IMR-90 (cell line): ENCODE measurements around the gene FLCN. TPM values are rescaled to one million over a fixed set of nuclear protein-coding genes. Genes with fewer than 3 reads are reported as not detected.

ENCODE experiments used
- ATAC-seq: fragments of 200-7000 bp; cut with Tn5 transposase; 2 replicates; pipeline ENCODE4 v1.9.1; 2020; ENCODE audit warnings: low read depth, mild to moderate bottlenecking, moderate library complexity
- BruUV-seq: library from RNA; stranded (reverse); fragments of 400-500 nt; replicated peaks from 2 replicates; lab custom pipeline; 2021; lab: Mats Ljungman, UMichigan
- CTCF ChIA-PET: fragments of 300-600 bp; formaldehyde crosslinking; extraction: SDS; loops from one replicate; lab custom pipeline; 2021; ENCODE audit warnings: antibody characterized with exemption; lab: Yijun Ruan, JAX
- POLR2A ChIA-PET: fragments of 300-600 bp; sonication (Branson Sonifier 250); formaldehyde crosslinking; loops from one replicate; lab custom pipeline; 2022; ENCODE audit warnings: antibody characterized with exemption; ENCODE audit not compliant: unreplicated experiment; lab: Charles Lee
- DNase-seq: peaks from one replicate; pipeline ENCODE4 v3.0.0; 2013
- H2AFZ ChIP-seq: replicated peaks from 2 replicates; pipeline ENCODE3; 2013; ENCODE audit warnings: low read length, mild to moderate bottlenecking; ENCODE audit not compliant: poor library complexity
- H2AK5ac ChIP-seq: 2 replicates; pipeline ENCODE4 v1.6.1; 2013; ENCODE audit warnings: low read depth, low read length, inconsistent platforms
- H2AK9ac ChIP-seq: replicated peaks from 2 replicates; pipeline ENCODE3; 2013; ENCODE audit warnings: mild to moderate bottlenecking, low read depth, low read length, moderate library complexity; ENCODE audit not compliant: poor library complexity
- H2BK120ac ChIP-seq: 2 replicates; pipeline ENCODE4 v1.6.1; 2013; ENCODE audit warnings: low read depth, low read length, inconsistent platforms
- H2BK15ac ChIP-seq: 3 replicates; pipeline ENCODE4 v1.6.1; 2013; ENCODE audit warnings: low read depth, low read length, inconsistent platforms
- H2BK20ac ChIP-seq: 2 replicates; pipeline ENCODE4 v1.6.1; 2013; ENCODE audit warnings: low read depth, mild to moderate bottlenecking, inconsistent platforms, low read length, moderate library complexity
- H2BK5ac ChIP-seq: 2 replicates; pipeline ENCODE4 v1.6.1; 2013; ENCODE audit warnings: mild to moderate bottlenecking, low read depth, low read length, inconsistent platforms; ENCODE audit not compliant: poor library complexity, severe bottlenecking
- H3K14ac ChIP-seq: replicated peaks from 2 replicates; pipeline ENCODE4 v1.6.1; 2013; ENCODE audit warnings: low read depth, low read length, inconsistent platforms
- H3K18ac ChIP-seq: 2 replicates; pipeline ENCODE4 v1.6.1; 2013; ENCODE audit warnings: low read depth, low read length, control low read depth
- H3K23ac ChIP-seq: 2 replicates; pipeline ENCODE4 v1.6.1; 2013; ENCODE audit warnings: low read depth, low read length, inconsistent platforms
- H3K27ac ChIP-seq: 2 replicates; pipeline ENCODE4 v1.5.1; 2013; ENCODE audit warnings: mild to moderate bottlenecking, control low read depth, low read length; ENCODE audit not compliant: insufficient read depth
- H3K27me3 ChIP-seq: 2 replicates; pipeline ENCODE4 v1.6.1; 2013; ENCODE audit warnings: low read length; ENCODE audit not compliant: control insufficient read depth, insufficient read depth
- H3K36me3 ChIP-seq: 2 replicates; pipeline ENCODE4 v1.6.1; 2013; ENCODE audit warnings: low read length, mixed read lengths; ENCODE audit not compliant: control insufficient read depth, insufficient read depth
- H3K4ac ChIP-seq: 2 replicates; pipeline ENCODE4 v1.6.1; 2013; ENCODE audit warnings: low read depth, low read length, inconsistent platforms
- H3K4me1 ChIP-seq: 2 replicates; pipeline ENCODE4 v1.6.1; 2013; ENCODE audit warnings: low read length, mixed read lengths; ENCODE audit not compliant: control insufficient read depth, insufficient read depth
- H3K4me2 ChIP-seq: 2 replicates; pipeline ENCODE4 v1.6.1; 2013; ENCODE audit warnings: low read depth, mild to moderate bottlenecking, control low read depth, low read length, moderate library complexity
- H3K4me3 ChIP-seq: 2 replicates; pipeline ENCODE4 v1.5.1; 2013; ENCODE audit warnings: low read depth, mild to moderate bottlenecking, control low read depth, low read length, moderate library complexity; ENCODE audit not compliant: insufficient read depth
- H3K56ac ChIP-seq: 2 replicates; pipeline ENCODE4 v1.6.1; 2013; ENCODE audit warnings: low read length, inconsistent platforms; ENCODE audit not compliant: insufficient read depth; ENCODE audit errors: extremely low read depth
- H3K79me1 ChIP-seq, 2 experiments: 2 replicates each; pipeline ENCODE4 v1.6.1; 2013; ENCODE audit warnings: low read length in 2 of 2, inconsistent platforms in 1 of 2, low read depth in 1 of 2
- H3K9ac ChIP-seq: 2 replicates; pipeline ENCODE4 v1.6.1; 2013; ENCODE audit warnings: low read depth, low read length, control low read depth
- H3K9me1 ChIP-seq: 2 replicates; pipeline ENCODE4 v1.6.1; 2013; ENCODE audit warnings: low read length, inconsistent platforms; ENCODE audit not compliant: insufficient read depth
- H3K9me3 ChIP-seq: 2 replicates; pipeline ENCODE4 v1.6.1; 2013; ENCODE audit warnings: low read length; ENCODE audit not compliant: control insufficient read depth, insufficient read depth
- H4K20me1 ChIP-seq: 2 replicates; pipeline ENCODE4 v1.6.1; 2013; ENCODE audit warnings: low read length, inconsistent platforms; ENCODE audit not compliant: insufficient read depth
- H4K5ac ChIP-seq: 2 replicates; pipeline ENCODE4 v1.6.1; 2013; ENCODE audit warnings: mild to moderate bottlenecking, low read depth, low read length, control low read depth
- H4K8ac ChIP-seq, 2 experiments: 2 replicates each; pipeline ENCODE4 v1.6.1; 2013; ENCODE audit warnings: low read depth in 2 of 2, low read length in 2 of 2, control low read depth in 1 of 2, inconsistent platforms in 1 of 2
- H4K91ac ChIP-seq: 2 replicates; pipeline ENCODE4 v1.6.1; 2013; ENCODE audit warnings: low read depth, low read length, inconsistent platforms; ENCODE audit not compliant: insufficient read depth
- CEBPB ChIP-seq: IDR thresholded peaks from 2 replicates; pipeline ENCODE4 v1.6.1; 2012; ENCODE audit warnings: low read depth, low read length, improper control_type of control experiment
- CHD1 ChIP-seq: IDR thresholded peaks from 2 replicates; pipeline ENCODE4 v1.6.1; 2012; ENCODE audit warnings: low read depth, low read length, improper control_type of control experiment
- CTCF ChIP-seq: conservative IDR thresholded peaks from 2 replicates; pipeline ENCODE4 v1.5.1; 2012; ENCODE audit warnings: mild to moderate bottlenecking, low read depth, low read length, improper control_type of control experiment
- ELK1 ChIP-seq: fragments of 150-350 bp; IDR thresholded peaks from 2 replicates; pipeline ENCODE4 v1.6.1; 2016; ENCODE audit warnings: low read depth, mild to moderate bottlenecking, low read length, moderate library complexity, borderline replicate concordance
- FOS ChIP-seq: fragments of 150-350 bp; IDR thresholded peaks from 2 replicates; pipeline ENCODE4 v1.6.1; 2016; ENCODE audit warnings: low read depth, low read length
- MAZ ChIP-seq: IDR thresholded peaks from 2 replicates; pipeline ENCODE4 v1.6.1; 2012; ENCODE audit warnings: low read depth, mild to moderate bottlenecking, low read length, improper control_type of control experiment, moderate library complexity, borderline replicate concordance
- MXI1 ChIP-seq: IDR thresholded peaks from 2 replicates; pipeline ENCODE4 v1.6.1; 2012; ENCODE audit warnings: low read depth, mild to moderate bottlenecking, low read length, moderate library complexity, borderline replicate concordance
- NFE2L2 ChIP-seq: fragments of 150-350 bp; IDR thresholded peaks from 2 replicates; pipeline ENCODE4 v1.6.1; 2016; ENCODE audit warnings: low read depth, mild to moderate bottlenecking, low read length
- POLR2A ChIP-seq: IDR thresholded peaks from 2 replicates; pipeline ENCODE4 v1.6.1; 2012; ENCODE audit warnings: mild to moderate bottlenecking, low read depth, low read length
- RAD21 ChIP-seq: IDR thresholded peaks from 2 replicates; pipeline ENCODE4 v1.6.1; 2012; ENCODE audit warnings: low read length, improper control_type of control experiment
- RCOR1 ChIP-seq: IDR thresholded peaks from 2 replicates; pipeline ENCODE4 v1.6.1; 2012; ENCODE audit warnings: mild to moderate bottlenecking, low read length, improper control_type of control experiment; ENCODE audit not compliant: insufficient replicate concordance
- RFX5 ChIP-seq: IDR thresholded peaks from 2 replicates; pipeline ENCODE4 v1.8.0; 2012; ENCODE audit warnings: low read depth, mild to moderate bottlenecking, low read length, moderate library complexity
- SMC3 ChIP-seq: fragments of 150-350 bp; IDR thresholded peaks from 2 replicates; pipeline ENCODE4 v1.6.1; 2016; ENCODE audit warnings: low read depth, mild to moderate bottlenecking, antibody characterized with exemption, low read length, moderate library complexity
- WGBS, 2 experiments: methylation state at CpG; one replicate each; pipeline versions ENCODE4 v1.1.5 to v1.1.7; 2013; ENCODE audit warnings: missing lambda C conversion rate in 2 of 2; ENCODE audit not compliant: insufficient read length in 1 of 2; ENCODE audit errors: extremely low coverage in 2 of 2; 5-methylcytosine and 5-hydroxymethylcytosine counted together
- dilution Hi-C: fragments of 300-500 bp; cut with HindIII; formaldehyde crosslinking; loops from one replicate; pipeline ENCODE4 v1.14.3; 2018; ENCODE audit warnings: low sequenced_read_pairs; ENCODE audit not compliant: unreplicated experiment
- in situ Hi-C: fragments of 300-500 bp; cut with MboI; formaldehyde crosslinking; loops from 3 replicates; pipeline ENCODE4 v1.14.3; 2019; ENCODE audit warnings: low sequenced_read_pairs, inconsistent platforms, mixed read lengths
- intact Hi-C: fragments of 100-400 bp; cut with micrococcal nuclease; formaldehyde crosslinking; loops from 2 replicates; pipeline ENCODE4 v1.10.0; 2022
- polyA plus RNA-seq, 3 experiments: library from polyadenylated mRNA; depleted of rRNA; stranded (reverse); fragments of >200 nt; gene quantifications; 2 replicates each; pipeline ENCODE4 v1.2.3, GENCODE V29; 2012; ENCODE audit warnings: low replicate concordance in 1 of 3
- total RNA-seq: library from RNA; depleted of rRNA; stranded (reverse); fragments of >200 nt; gene quantifications from 2 replicates; pipeline ENCODE4 v1.2.3, GENCODE V29; 2012

Gene FLCN
- total and polyA plus RNA-seq, 2 of the 4 experiments (the other 2 are of a cell fraction), result 16.8 to 24.8 TPM

GRCh38 chr17:17221329-17221728 lies 15.6 kb downstream of the FLCN start:
- H3K79me1 ChIP-seq, result peaks cover 3 to 50% of the 10 kb centered on the region in 2 experiments; a peak in 3 of 4 replicates
- in situ Hi-C loops (no loop called here), intact Hi-C loops (no loop called here), dilution Hi-C loops (no loop called here)
- H3K4me3 ChIP-seq, result no peak overlapping the region
- DNase-seq (no peak), ATAC-seq (no peak)
- no peaks in the 10 kb centered on the region for H3K4me1 ChIP-seq
- H3K9ac ChIP-seq, result no peak overlapping the region
- H3K23ac ChIP-seq, result no peak overlapping the region
- ChIA-PET CTCF (interaction anchor here (0.6 kb wide), 1 partner anchor 10 kb away, joined by 3 read pairs; no protein-coding TSS in a partner anchor), POLR2A (no interaction called here)
- H3K14ac ChIP-seq, result no peak overlapping the region
- no peak overlapping the region for H2BK120ac ChIP-seq
- no peaks in the 10 kb centered on the region for H3K27me3 ChIP-seq
- no peak overlapping the region for H3K56ac ChIP-seq
- H3K9me1 ChIP-seq, result 0 out of 2 replicates have a peak, but pooled peaks cover 8% of the 10 kb centered on the region
- no peak overlapping the region for H2BK15ac ChIP-seq
- no peak overlapping the region for H4K5ac ChIP-seq
- no peak overlapping the region for H2BK20ac ChIP-seq
- no peak overlapping the region for H4K8ac ChIP-seq
- peaks cover 18% of the 10 kb centered on the region for H4K20me1 ChIP-seq
- H2AK5ac ChIP-seq, result no peak overlapping the region
- no peak overlapping the region for H3K4ac ChIP-seq
- 100% methylated on average over 2 of the region's 22 CpGs; no CpG with 5 or more reads in 1 of the 2 experiments for WGBS, 2 experiments
- H3K18ac ChIP-seq, result no peak overlapping the region
- no TSS peak for BruUV-seq
- TF ChIP-seq CTCF (no peak), ELK1 (no peak), FOS (no peak), POLR2A (no peak), SMC3 (no peak), RAD21 (no peak), MAZ (no peak), NFE2L2 (no peak), RCOR1 (no peak), RFX5 (no peak), CHD1 (no peak), CEBPB (no peak), MXI1 (no peak)
- no peak overlapping the region for H2AFZ ChIP-seq
- no peak overlapping the region for H3K4me2 ChIP-seq
- H3K27ac ChIP-seq, result no peak overlapping the region
- H3K9me3 ChIP-seq, result no peaks in the 10 kb centered on the region
- no peak overlapping the region for H4K91ac ChIP-seq
- H2AK9ac ChIP-seq, result no peak overlapping the region
- peaks cover 88% of the 10 kb centered on the region for H3K36me3 ChIP-seq
- no peak overlapping the region for H2BK5ac ChIP-seq
